MCF 10A (cell line): Measurements from ENCODE around the gene DAB1. TPM values are rescaled to one million over a fixed set of nuclear protein-coding genes. Genes with fewer than 3 reads are reported as not detected.

Experiments used
- BruUV-seq: library from RNA; stranded (reverse); fragments of 400-500 nt; replicated peaks from 2 replicates; lab custom pipeline; 2021; lab: Mats Ljungman, UMichigan
- CTCF ChIA-PET: fragments of 300-600 bp; sonication (Branson Sonifier 250); formaldehyde crosslinking; extraction: SDS; loops from one replicate; lab custom pipeline; 2021; ENCODE audit warnings: antibody characterized with exemption, inconsistent platforms; lab: Yijun Ruan, JAX
- POLR2A ChIA-PET: fragments of 300-600, 350-650 bp; sonication (Branson Sonifier 250); formaldehyde crosslinking; extraction: SDS; loops from one replicate; lab custom pipeline; 2020; ENCODE audit warnings: antibody characterized with exemption, inconsistent platforms; lab: Yijun Ruan, JAX
- DNase-seq: peaks from one replicate; pipeline ENCODE4 v3.0.0-alpha.2; 2018; ENCODE audit not compliant: unreplicated experiment
- H3K27ac Mint-ChIP-seq: one replicate; pipeline ENCODE4 v1.8.0; 2022; ENCODE audit warnings: mild to moderate bottlenecking, low read depth, mixed read lengths; ENCODE audit not compliant: unreplicated experiment
- H3K27me3 Mint-ChIP-seq: one replicate; pipeline ENCODE4 v1.8.0; 2022; ENCODE audit warnings: mixed read lengths; ENCODE audit not compliant: insufficient read depth, unreplicated experiment
- H3K36me3 Mint-ChIP-seq: one replicate; pipeline ENCODE4 v1.8.0; 2022; ENCODE audit warnings: mild to moderate bottlenecking, moderate library complexity, mixed read lengths; ENCODE audit not compliant: insufficient read depth, unreplicated experiment
- H3K4me1 Mint-ChIP-seq: one replicate; pipeline ENCODE4 v1.8.0; 2022; ENCODE audit warnings: mixed read lengths; ENCODE audit not compliant: insufficient read depth, unreplicated experiment
- H3K4me3 Mint-ChIP-seq: one replicate; pipeline ENCODE4 v1.8.0; 2022; ENCODE audit warnings: mild to moderate bottlenecking, moderate library complexity, mixed read lengths; ENCODE audit not compliant: unreplicated experiment
- H3K9me3 Mint-ChIP-seq: one replicate; pipeline ENCODE4 v1.8.0; 2022; ENCODE audit warnings: mixed read lengths; ENCODE audit not compliant: unreplicated experiment
- CTCF ChIP-seq: fragments of 200-600 bp; IDR thresholded peaks from one replicate; pipeline ENCODE4 v1.8.0; 2022; ENCODE audit warnings: antibody characterized with exemption, mild to moderate bottlenecking; ENCODE audit not compliant: unreplicated experiment
- intact Hi-C: fragments of 100-400 bp; cut with micrococcal nuclease; formaldehyde crosslinking; loops from 2 replicates; pipeline ENCODE4 v1.14.1; 2022
- total RNA-seq: library from RNA; stranded (reverse); gene quantifications from 2 replicates; pipeline ENCODE4 v1.2.3, GENCODE V29; 2022

The DAB1 gene
- total RNA-seq, 1 experiment from 2014 or later = not detected

GRCh38 chr1:57163789-57164188 lies 260.1 kb downstream of the DAB1 start:
- POLR2A ChIA-PET = no interaction called here
- H3K4me1 Mint-ChIP-seq = no peaks in the 10 kb centered on the region

GRCh38 chr1:57163325-57163724 lies 260.5 kb downstream of the DAB1 start:
- no peak overlapping the region for H3K27ac Mint-ChIP-seq
- H3K36me3 Mint-ChIP-seq = no peaks in the 10 kb centered on the region
- no TSS peak for BruUV-seq
- no peaks in the 10 kb centered on the region for H3K9me3 Mint-ChIP-seq
- H3K4me1 Mint-ChIP-seq = no peaks in the 10 kb centered on the region
- DNase-seq = no peak
- ChIA-PET CTCF (no interaction called here), POLR2A (no interaction called here)
- intact Hi-C loops = no loop called here
- no peak for TF ChIP-seq CTCF
- peaks cover 29% of the 10 kb centered on the region for H3K27me3 Mint-ChIP-seq
- H3K4me3 Mint-ChIP-seq = no peak overlapping the region

More at GRCh38 chr1:57163789-57164188, 260.1 kb downstream of the DAB1 start:
- no TSS peak for BruUV-seq
- no peak for TF ChIP-seq CTCF
- Mint-ChIP-seq H3K4me3 (no peak overlapping the region), H3K27me3 (peaks cover 33% of the 10 kb centered on the region), H3K27ac (no peak overlapping the region), H3K36me3 (no peaks in the 10 kb centered on the region), H3K9me3 (no peaks in the 10 kb centered on the region)
- no peak for DNase-seq
- CTCF ChIA-PET = no interaction called here
- intact Hi-C loops = no loop called here

- TF ChIP-seq CTCF = no peak
- DNase-seq = no peak
- BruUV-seq = no TSS peak
- Mint-ChIP-seq H3K27ac (no peak overlapping the region), H3K4me1 (no peaks in the 10 kb centered on the region), H3K9me3 (no peaks in the 10 kb centered on the region), H3K27me3 (peaks cover 23% of the 10 kb centered on the region), H3K36me3 (no peaks in the 10 kb centered on the region), H3K4me3 (no peak overlapping the region)
- ChIA-PET POLR2A (no interaction called here), CTCF (interaction anchor here (0.6 kb wide), 1 partner anchor 12 kb away, joined by 3 read pairs; no protein-coding TSS in a partner anchor)
- intact Hi-C loops = no loop called here
Observed at GRCh38 chr1:57162607-57163261, 261.1 kb downstream of the DAB1 start.

GRCh38 chr1:57160594-57160993 lies 263.3 kb downstream of the DAB1 start:
- intact Hi-C loops = no loop called here

More at GRCh38 chr1:57160594-57160993, 263.3 kb downstream of the DAB1 start:
- no peak overlapping the region for H3K4me3 Mint-ChIP-seq
- CTCF ChIA-PET = no interaction called here
- no peaks in the 10 kb centered on the region for H3K4me1 Mint-ChIP-seq
- no peak overlapping the region for H3K27ac Mint-ChIP-seq
- TF ChIP-seq CTCF = no peak
- H3K36me3 Mint-ChIP-seq = no peaks in the 10 kb centered on the region
- POLR2A ChIA-PET = no interaction called here
- no peak for DNase-seq
- H3K9me3 Mint-ChIP-seq = no peaks in the 10 kb centered on the region
- no TSS peak for BruUV-seq
- peaks cover 13% of the 10 kb centered on the region for H3K27me3 Mint-ChIP-seq
